Measurements from ENCODE around the gene DPYSL4. TPM values are rescaled to one million over a fixed set of nuclear protein-coding genes. Genes with fewer than 3 reads are reported as not detected.

DPYSL4 gene
- total and polyA plus RNA-seq, 2 experiments from 2014 or later: 10.6 to 23.9 TPM

GRCh38 chr10:132249824-132250375 is 63.2 kb downstream of the DPYSL4 start:
- Histone ChIP-seq H3K79me2 (replicated peaks; ENCODE audit: insufficient read depth) (no peaks in the 10 kb centered on the region), H3K9me2 (ENCODE audit: insufficient read depth) (no peaks in the 10 kb centered on the region), H3K27ac (ENCODE audit: low read depth) (no peak overlapping the region), H3K4me2 (no peak overlapping the region), H3K27me3 (ENCODE audit: insufficient read depth) (no peaks in the 10 kb centered on the region), H3K36me3 (ENCODE audit: insufficient read depth) (no peaks in the 10 kb centered on the region), H3F3A (replicated peaks; ENCODE audit: low read depth) (no peaks in the 10 kb centered on the region), H4K20me1 (replicated peaks; ENCODE audit: insufficient read depth) (no peaks in the 10 kb centered on the region), H3K4me3 (no peak overlapping the region), H2AFZ (no peak overlapping the region), H3K4me1 (ENCODE audit: insufficient read depth) (no peaks in the 10 kb centered on the region)
- Mint-ChIP-seq H3K36me3 (ENCODE audit: low read depth) (no peaks in the 10 kb centered on the region), H3K4me3 (no peak overlapping the region), H3K9me3 (no peaks in the 10 kb centered on the region), H3K27ac (no peak overlapping the region), H3K4me1 (peaks cover 18% of the 10 kb centered on the region), H3K27me3 (ENCODE audit: insufficient read depth, low read depth, poor library complexity) (peaks cover 11% of the 10 kb centered on the region)
- DNase-seq (ENCODE audit: low spot score) (no peak), ATAC-seq (no peak)
- TF ChIP-seq ZNF114 (CRISPR knock-in tag; IDR thresholded peaks at IDR 0.05) (no peak), CTCF (conservative IDR thresholded peaks at IDR 0.05; ENCODE audit: low read depth in 2 of 2) (no peak), NANOG (IDR thresholded peaks at IDR 0.05; ENCODE audit: borderline replicate concordance) (no peak), JUNB (IDR thresholded peaks at IDR 0.05; ENCODE audit: unreplicated experiment) (no peak), STAT1 (IDR thresholded peaks at IDR 0.05; ENCODE audit: unreplicated experiment) (no peak), EZH2phosphoT487 (IDR thresholded peaks at IDR 0.05; ENCODE audit: unreplicated experiment) (no peak)

- Mint-ChIP-seq H3K36me3 (ENCODE audit: low read depth) (no peaks in the 10 kb centered on the region), H3K27ac (no peak overlapping the region), H3K27me3 (ENCODE audit: insufficient read depth, low read depth, poor library complexity) (peaks cover 11% of the 10 kb centered on the region), H3K4me3 (no peak overlapping the region), H3K9me3 (no peaks in the 10 kb centered on the region), H3K4me1 (peaks cover 18% of the 10 kb centered on the region)
- DNase-seq (ENCODE audit: low spot score) (no peak), ATAC-seq (no peak)
- Histone ChIP-seq H3K4me3 (no peak overlapping the region), H3F3A (replicated peaks; ENCODE audit: low read depth) (no peaks in the 10 kb centered on the region), H3K27me3 (ENCODE audit: insufficient read depth) (no peaks in the 10 kb centered on the region), H3K4me2 (no peak overlapping the region), H4K20me1 (replicated peaks; ENCODE audit: insufficient read depth) (no peaks in the 10 kb centered on the region), H3K27ac (ENCODE audit: low read depth) (no peak overlapping the region), H3K36me3 (ENCODE audit: insufficient read depth) (no peaks in the 10 kb centered on the region), H3K9me2 (ENCODE audit: insufficient read depth) (no peaks in the 10 kb centered on the region), H2AFZ (no peak overlapping the region), H3K4me1 (ENCODE audit: insufficient read depth) (no peaks in the 10 kb centered on the region), H3K79me2 (replicated peaks; ENCODE audit: insufficient read depth) (no peaks in the 10 kb centered on the region)
- TF ChIP-seq POLR2AphosphoS5 (IDR thresholded peaks at IDR 0.05; ENCODE audit: low read depth): no peak
- no peak for TF ChIP-seq CTCF (conservative IDR thresholded peaks at IDR 0.05; ENCODE audit: low read depth in 2 of 2)
- no peak for TF ChIP-seq REST (IDR thresholded peaks at IDR 0.05; ENCODE audit: unreplicated experiment)
Measured at GRCh38 chr10:132250481-132251475, 64.0 kb downstream of the DPYSL4 start.

Data from GM23338 (cell line).